H9 (cell line): ENCODE measurements around the gene SRGAP1. TPM values are rescaled to one million over a fixed set of nuclear protein-coding genes. Genes with fewer than 3 reads are reported as not detected.

Experiments used
- DNase-seq: peaks from one replicate; pipeline ENCODE4 v3.0.0-alpha.2; 2017
- H2AFZ ChIP-seq: one replicate; pipeline ENCODE4 v1.6.1; 2013; ENCODE audit warnings: mild to moderate bottlenecking, low read length, control low read depth, moderate library complexity
- H2AK5ac ChIP-seq: 2 replicates; pipeline ENCODE4 v1.6.1; 2013; ENCODE audit warnings: low read length, control low read depth, mixed read lengths; ENCODE audit not compliant: insufficient read length
- H2BK120ac ChIP-seq: one replicate; pipeline ENCODE4 v1.6.1; 2013; ENCODE audit warnings: low read depth, mild to moderate bottlenecking, low read length, control low read depth, inconsistent platforms; ENCODE audit not compliant: poor library complexity, severe bottlenecking
- H2BK12ac ChIP-seq: 2 replicates; pipeline ENCODE4 v1.6.1; 2013; ENCODE audit warnings: low read length, control low read depth, mixed read lengths, low read depth; ENCODE audit not compliant: insufficient read length
- H2BK15ac ChIP-seq: 2 replicates; pipeline ENCODE4 v1.6.1; 2013; ENCODE audit warnings: low read depth, low read length, control low read depth
- H2BK20ac ChIP-seq: one replicate; pipeline ENCODE4 v1.6.1; 2013; ENCODE audit warnings: low read depth, mild to moderate bottlenecking, low read length, control low read depth, inconsistent platforms; ENCODE audit not compliant: poor library complexity, severe bottlenecking
- H2BK5ac ChIP-seq: 2 replicates; pipeline ENCODE4 v1.6.1; 2013; ENCODE audit warnings: low read length, control low read depth, mixed read lengths; ENCODE audit not compliant: insufficient read length
- H3K14ac ChIP-seq: 2 replicates; pipeline ENCODE4 v1.6.1; 2013; ENCODE audit warnings: low read length, control low read depth; ENCODE audit not compliant: insufficient read depth
- H3K18ac ChIP-seq: 2 replicates; pipeline ENCODE4 v1.6.1; 2013; ENCODE audit warnings: low read depth, mild to moderate bottlenecking, mixed read lengths, low read length, control low read depth; ENCODE audit not compliant: insufficient read length
- H3K23ac ChIP-seq: 2 replicates; pipeline ENCODE4 v1.6.1; 2013; ENCODE audit warnings: low read length, control low read depth, mixed read lengths, low read depth; ENCODE audit not compliant: insufficient read length
- H3K23me2 ChIP-seq: 2 replicates; pipeline ENCODE4 v1.6.1; 2013; ENCODE audit warnings: low read depth, mild to moderate bottlenecking, mixed read lengths, low read length, control low read depth; ENCODE audit not compliant: insufficient read length, poor library complexity, severe bottlenecking
- H3K27ac ChIP-seq: 2 replicates; pipeline ENCODE4 v1.5.1; 2013; ENCODE audit warnings: low read length, control low read depth, mixed read lengths, low read depth; ENCODE audit not compliant: insufficient read length
- H3K27me3 ChIP-seq: 2 replicates; pipeline ENCODE4 v1.6.1; 2013; ENCODE audit warnings: low read length, control low read depth, inconsistent platforms; ENCODE audit not compliant: insufficient read depth
- H3K4ac ChIP-seq: 2 replicates; pipeline ENCODE4 v1.6.1; 2013; ENCODE audit warnings: low read depth, mild to moderate bottlenecking, control low read depth, inconsistent platforms, low read length, moderate library complexity
- H3K4me1 ChIP-seq: 2 replicates; pipeline ENCODE4 v1.6.1; 2013; ENCODE audit warnings: low read length, control low read depth, inconsistent platforms; ENCODE audit not compliant: insufficient read depth
- H3K4me2 ChIP-seq: 2 replicates; pipeline ENCODE4 v1.6.1; 2013; ENCODE audit warnings: low read length, control low read depth, mixed read lengths; ENCODE audit not compliant: insufficient read length, insufficient read depth
- H3K56ac ChIP-seq: 2 replicates; pipeline ENCODE4 v1.6.1; 2013; ENCODE audit warnings: low read depth, mild to moderate bottlenecking, mixed read lengths, low read length, control low read depth; ENCODE audit not compliant: insufficient read length
- H3K79me1 ChIP-seq: 2 replicates; pipeline ENCODE4 v1.6.1; 2013; ENCODE audit warnings: low read depth, mild to moderate bottlenecking, moderate library complexity, low read length, control low read depth, inconsistent platforms; ENCODE audit not compliant: insufficient read depth, poor library complexity, severe bottlenecking
- H3K79me2 ChIP-seq: 2 replicates; pipeline ENCODE4 v1.6.1; 2013; ENCODE audit warnings: low read length, control low read depth, inconsistent platforms; ENCODE audit not compliant: insufficient read depth
- H3K9ac ChIP-seq: 2 replicates; pipeline ENCODE4 v1.6.1; 2013; ENCODE audit warnings: low read length, control low read depth, mixed read lengths; ENCODE audit not compliant: insufficient read length; ENCODE audit errors: extremely low read depth
- H3K9me3 ChIP-seq: one replicate; pipeline ENCODE4 v1.6.1; 2013; ENCODE audit warnings: low read depth, low read length, inconsistent platforms; ENCODE audit not compliant: control insufficient read depth
- H3T11ph ChIP-seq: one replicate; pipeline ENCODE4 v1.6.1; 2013; ENCODE audit warnings: mild to moderate bottlenecking, low read length, control low read depth, inconsistent platforms
- H4K20me1 ChIP-seq: one replicate; pipeline ENCODE4 v1.6.1; 2013; ENCODE audit not compliant: control insufficient read depth, insufficient read length, insufficient read depth
- H4K5ac ChIP-seq: 2 replicates; pipeline ENCODE4 v1.6.1; 2013; ENCODE audit warnings: low read depth, mild to moderate bottlenecking, mixed read lengths, low read length, control low read depth; ENCODE audit not compliant: insufficient read length
- H4K8ac ChIP-seq: replicated peaks from 2 replicates; pipeline ENCODE4 v1.6.1; 2013; ENCODE audit warnings: low read length, control low read depth, mixed read lengths, low read depth; ENCODE audit not compliant: insufficient read length
- H4K91ac ChIP-seq: 2 replicates; pipeline ENCODE4 v1.6.1; 2013; ENCODE audit warnings: low read depth, mild to moderate bottlenecking, moderate library complexity, mixed read lengths, low read length, control low read depth; ENCODE audit not compliant: insufficient read length
- H3K27ac Mint-ChIP-seq, 3 experiments: 2 replicates in 2 of 3; 3 replicates in 1 of 3; pipeline ENCODE4 v1.8.0; 2020 to 2021; ENCODE audit warnings: mixed read lengths in 3 of 3, mild to moderate bottlenecking in 1 of 3, moderate library complexity in 1 of 3
- H3K27me3 Mint-ChIP-seq: 2 replicates; pipeline ENCODE4 v1.8.0; 2021; ENCODE audit warnings: low read depth, mild to moderate bottlenecking, moderate library complexity, mixed read lengths
- H3K36me3 Mint-ChIP-seq, 3 experiments: 2 replicates in 2 of 3; 3 replicates in 1 of 3; pipeline ENCODE4 v1.8.0; 2020 to 2021; ENCODE audit warnings: low read depth in 3 of 3, mixed read lengths in 3 of 3; ENCODE audit not compliant: insufficient read depth in 1 of 3
- H3K4me1 Mint-ChIP-seq, 2 experiments: 2 replicates each; pipeline ENCODE4 v1.8.0; 2020; ENCODE audit warnings: mixed read lengths in 2 of 2
- H3K4me3 Mint-ChIP-seq, 2 experiments: 2 replicates in 1 of 2; 3 replicates in 1 of 2; pipeline ENCODE4 v1.8.0; 2020 to 2021; ENCODE audit warnings: mild to moderate bottlenecking in 2 of 2, mixed read lengths in 2 of 2, moderate library complexity in 1 of 2
- H3K9me3 Mint-ChIP-seq, 2 experiments: 2 replicates in 1 of 2; 3 replicates in 1 of 2; pipeline ENCODE4 v1.8.0; 2020; ENCODE audit warnings: mild to moderate bottlenecking in 2 of 2, mixed read lengths in 2 of 2, moderate library complexity in 1 of 2
- WGBS: extraction: QIAGEN DNeasy Blood & Tissue Kit; methylation state at CpG from one replicate; pipeline ENCODE4 v1.1.7; 2013; ENCODE audit warnings: missing lambda C conversion rate, low lambda C conversion rate, mixed read lengths; ENCODE audit not compliant: insufficient read length; ENCODE audit errors: extremely low coverage; 5-methylcytosine and 5-hydroxymethylcytosine counted together
- total RNA-seq: library from RNA; stranded (reverse); gene quantifications from 2 replicates; pipeline ENCODE4 v1.2.1, GENCODE V29; 2021
- TF ChIP-seq, protein P1 (sequence below): fragments of 200-600 bp; sonication (generic); conservative IDR thresholded peaks from 3 replicates; pipeline ENCODE4 v1.8.0; 2021; ENCODE audit warnings: antibody characterized with exemption, mild to moderate bottlenecking

The SRGAP1 gene
- total RNA-seq, 1 experiment from 2014 or later = 4.8 TPM

DNA sequence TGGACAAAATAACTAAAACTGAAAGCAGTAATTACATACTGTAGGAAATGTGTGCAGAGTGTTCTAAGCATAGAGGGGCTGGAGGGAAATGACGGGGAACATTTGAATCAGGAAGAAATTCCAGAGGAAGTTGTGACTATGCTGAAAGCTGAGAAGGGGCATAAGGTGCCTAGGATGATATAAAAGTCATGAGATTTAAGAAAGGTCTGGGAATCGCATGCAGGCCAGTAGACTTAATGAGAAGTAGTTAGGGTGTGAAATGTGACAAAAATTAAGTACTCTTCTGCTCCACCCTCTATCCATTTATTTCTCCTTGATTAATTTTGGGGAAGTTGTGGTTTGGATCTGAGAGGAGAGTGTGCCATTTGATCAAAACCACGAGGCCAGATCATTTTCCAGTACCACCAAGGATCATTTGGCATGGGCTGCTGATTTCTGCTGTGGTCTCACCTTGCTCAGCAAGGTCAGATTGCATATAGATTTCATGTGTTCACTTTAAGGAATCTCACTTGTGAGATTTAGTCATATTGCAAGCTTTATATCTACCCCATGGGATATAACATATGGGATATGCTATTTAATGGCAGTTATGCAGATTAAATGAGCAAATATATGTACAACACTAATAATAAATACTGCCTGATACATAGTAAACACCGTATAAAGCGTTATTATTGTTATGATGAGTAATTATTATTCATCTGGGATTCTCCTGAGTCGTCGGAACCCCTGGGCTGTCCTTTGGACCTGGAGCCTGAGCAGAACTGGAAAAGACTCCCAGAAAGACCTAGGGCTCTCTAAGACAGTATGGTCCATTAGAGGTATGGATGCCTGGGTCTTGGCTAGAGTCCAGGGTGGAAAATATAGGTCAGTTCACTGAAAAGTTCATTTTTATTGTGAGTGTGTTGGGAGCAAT, 72.3 kb downstream of the SRGAP1 start:
- no peaks in the 10 kb centered on the region for H3K36me3 Mint-ChIP-seq
- no peak overlapping the region for H3K9ac ChIP-seq

More for the DNA sequence above, 72.3 kb downstream of the SRGAP1 start:
- Histone ChIP-seq H2BK5ac (no peak overlapping the region), H2BK12ac (no peak overlapping the region), H3K23me2 (no peaks in the 10 kb centered on the region), H3K27me3 (no peaks in the 10 kb centered on the region), H4K5ac (no peak overlapping the region), H2AK5ac (no peak overlapping the region), H2AFZ (no peak overlapping the region), H2BK20ac (no peak overlapping the region), H4K20me1 (no peaks in the 10 kb centered on the region), H3K18ac (no peak overlapping the region), H3K56ac (no peak overlapping the region), H3K4me2 (no peak overlapping the region), H3K79me2 (no peaks in the 10 kb centered on the region), H4K8ac (no peak overlapping the region), H3T11ph (no peak overlapping the region), H2BK15ac (no peak overlapping the region), H3K4me1 (peaks cover 6% of the 10 kb centered on the region; the same call in 1 of the 2 replicates), H3K79me1 (no peaks in the 10 kb centered on the region), H3K14ac (no peak overlapping the region), H3K27ac (no peak overlapping the region), H3K4ac (no peak overlapping the region), H3K23ac (no peak overlapping the region), H3K9me3 (no peaks in the 10 kb centered on the region), H2BK120ac (no peak overlapping the region), H4K91ac (no peak overlapping the region)
- peaks cover 24% of the 10 kb centered on the region in 2 experiments for H3K4me1 Mint-ChIP-seq
- TF ChIP-seq, protein P1, sequence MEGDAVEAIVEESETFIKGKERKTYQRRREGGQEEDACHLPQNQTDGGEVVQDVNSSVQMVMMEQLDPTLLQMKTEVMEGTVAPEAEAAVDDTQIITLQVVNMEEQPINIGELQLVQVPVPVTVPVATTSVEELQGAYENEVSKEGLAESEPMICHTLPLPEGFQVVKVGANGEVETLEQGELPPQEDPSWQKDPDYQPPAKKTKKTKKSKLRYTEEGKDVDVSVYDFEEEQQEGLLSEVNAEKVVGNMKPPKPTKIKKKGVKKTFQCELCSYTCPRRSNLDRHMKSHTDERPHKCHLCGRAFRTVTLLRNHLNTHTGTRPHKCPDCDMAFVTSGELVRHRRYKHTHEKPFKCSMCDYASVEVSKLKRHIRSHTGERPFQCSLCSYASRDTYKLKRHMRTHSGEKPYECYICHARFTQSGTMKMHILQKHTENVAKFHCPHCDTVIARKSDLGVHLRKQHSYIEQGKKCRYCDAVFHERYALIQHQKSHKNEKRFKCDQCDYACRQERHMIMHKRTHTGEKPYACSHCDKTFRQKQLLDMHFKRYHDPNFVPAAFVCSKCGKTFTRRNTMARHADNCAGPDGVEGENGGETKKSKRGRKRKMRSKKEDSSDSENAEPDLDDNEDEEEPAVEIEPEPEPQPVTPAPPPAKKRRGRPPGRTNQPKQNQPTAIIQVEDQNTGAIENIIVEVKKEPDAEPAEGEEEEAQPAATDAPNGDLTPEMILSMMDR = no peak
- no peaks in the 10 kb centered on the region for H3K27me3 Mint-ChIP-seq
- DNase-seq = no peak
- no peaks in the 10 kb centered on the region for H3K9me3 Mint-ChIP-seq
- H3K27ac Mint-ChIP-seq = peak overlapping the region in 1 of 3 experiments; percentile 3; a peak in 3 of 7 replicates
- H3K4me3 Mint-ChIP-seq = no peak overlapping the region
- no CpG with 5 or more reads among the region's 7 CpGs for WGBS
